T-helper 22 cell (primary cell): ENCODE results near the gene SENP1.

Experiments used
- DNase-seq: peaks from one replicate; pipeline ENCODE4 v3.0.0-alpha.2; 2020; ENCODE audit warnings: low read depth

The SENP1 gene

GRCh38 chr12:48000878-48001504 is 104.9 kb downstream of the SENP1 start:
- no peak for DNase-seq

GRCh38 chr12:47999816-48000215 is 106.1 kb downstream of the SENP1 start:
- DNase-seq: no peak

- DNase-seq: no peak
Measured at GRCh38 chr12:47997321-47997720, 108.6 kb downstream of the SENP1 start.

GRCh38 chr12:47995981-47996401 is 109.9 kb downstream of the SENP1 start:
- no peak for DNase-seq

GRCh38 chr12:47993491-47993890 is 112.4 kb downstream of the SENP1 start:
- DNase-seq: no peak
